SH-SY5Y (cell line): ENCODE results near the gene CRABP2.

Source experiments
- GATA2 ChIP-seq: IDR thresholded peaks from 2 replicates; pipeline ENCODE4 v1.6.1; 2011; ENCODE audit warnings: mild to moderate bottlenecking, low read depth, low read length
- GATA3 ChIP-seq: IDR thresholded peaks from 2 replicates; pipeline ENCODE4 v1.6.1; 2011; ENCODE audit warnings: low read depth, mild to moderate bottlenecking, low read length, moderate library complexity

DNA sequence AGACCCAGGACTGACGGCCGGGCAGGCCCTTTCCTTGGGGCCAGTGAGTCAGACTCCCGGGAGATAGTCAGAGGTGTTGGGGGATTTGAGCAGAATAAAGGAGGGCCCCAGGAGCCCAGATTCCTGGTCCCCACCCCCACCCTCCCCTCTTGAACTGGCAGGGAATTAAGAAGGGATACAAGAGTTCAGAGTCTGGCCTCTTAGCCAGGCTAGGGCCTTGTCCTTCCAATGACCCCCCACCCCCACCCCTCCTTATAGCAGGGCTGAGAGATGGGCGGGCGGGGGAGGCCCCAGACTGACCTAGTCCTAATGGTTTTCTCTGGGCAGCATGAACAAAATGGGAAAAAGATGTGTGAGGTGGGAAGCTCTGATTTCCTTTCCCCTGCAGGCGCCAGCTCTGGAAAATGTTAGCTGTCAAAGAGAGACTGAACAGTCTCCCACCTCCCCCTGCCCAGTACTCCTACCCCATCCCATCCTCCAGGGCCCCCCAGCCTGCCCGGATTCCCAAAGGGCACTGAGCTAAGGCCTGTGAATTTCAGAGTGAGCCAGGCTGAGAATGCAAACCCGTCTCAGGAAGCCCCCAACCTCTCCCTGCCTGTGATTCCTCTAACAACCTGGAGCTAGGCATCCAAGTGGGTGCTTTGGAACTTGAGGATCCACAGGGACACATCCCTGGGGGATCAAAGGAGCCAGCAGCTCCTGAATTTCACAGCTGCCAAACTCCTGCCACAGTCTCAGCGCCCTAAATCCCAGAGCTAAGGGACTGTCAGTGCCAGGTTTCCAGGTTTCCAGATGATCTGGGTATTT, 5.8 kb upstream of the CRABP2 start:
- no peak for TF ChIP-seq GATA2
- no peak for TF ChIP-seq GATA3
